Measurements from ENCODE around the gene CDH16.

Gene CDH16

DNA sequence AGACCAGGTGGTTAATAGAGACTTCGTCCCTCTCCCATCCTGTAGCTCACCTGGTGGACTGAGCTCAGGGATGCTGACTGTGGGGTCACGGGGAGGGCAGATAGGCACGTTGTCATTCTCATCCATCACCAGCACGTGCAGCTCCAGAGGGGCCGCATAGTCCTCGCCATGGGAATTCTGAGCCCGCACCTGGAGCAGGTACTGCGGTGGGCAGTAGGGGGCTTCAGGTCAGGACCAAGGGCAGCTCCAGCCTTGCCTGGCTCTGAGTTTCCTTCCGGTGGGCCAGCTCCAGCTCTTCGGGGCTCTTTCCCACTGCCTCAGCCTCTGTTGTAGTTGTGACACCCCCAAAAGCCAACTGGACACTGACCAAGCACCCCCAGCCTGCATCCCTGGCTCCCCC lies 5.6 kb downstream of the CDH16 start:
- DNase-seq (ENCODE audit: low read depth in 1 of 2, low spot score in 1 of 2) = no peak

DNA sequence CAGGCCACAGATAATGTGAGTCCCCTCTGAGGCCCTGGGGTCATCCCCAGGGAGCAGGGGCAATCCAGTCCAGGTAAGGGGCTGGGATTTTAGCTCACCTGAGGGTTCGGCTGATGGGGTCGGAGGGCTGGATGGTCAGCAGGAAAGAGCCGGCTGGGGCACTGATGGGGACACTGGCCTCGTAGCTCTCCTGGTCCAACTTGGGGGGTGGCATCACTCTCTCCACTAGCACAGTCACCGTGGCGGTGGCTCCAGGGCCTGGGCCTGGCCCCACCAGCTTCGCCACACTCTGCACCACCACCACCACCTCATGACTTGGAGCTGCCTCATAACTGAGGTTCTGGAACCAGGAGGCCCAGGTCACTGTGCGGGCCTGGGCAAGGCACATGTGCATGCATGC lies 6.9 kb downstream of the CDH16 start:
- no peak for DNase-seq (ENCODE audit: low read depth in 1 of 2, low spot score in 1 of 2)

DNA sequence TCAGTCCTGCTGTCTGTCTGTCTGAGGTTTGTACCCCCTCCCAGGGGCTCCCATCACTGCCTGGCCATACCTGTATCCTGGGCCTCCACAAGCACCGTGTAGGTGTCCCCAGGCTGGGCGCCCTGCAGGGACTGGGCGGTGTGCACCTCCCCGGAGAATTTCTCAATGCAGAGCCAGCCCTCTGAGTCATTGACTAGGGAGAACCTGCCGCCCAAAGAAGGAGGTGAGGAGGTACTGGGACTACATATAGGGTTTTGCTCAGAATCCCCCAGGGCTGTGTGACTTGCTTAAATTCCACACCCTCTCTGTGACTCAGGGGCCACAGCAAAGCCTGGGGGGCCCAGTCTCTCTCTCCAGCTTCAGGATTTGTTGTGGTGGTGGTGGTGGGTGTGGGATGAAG lies 7.6 kb downstream of the CDH16 start:
- DNase-seq (ENCODE audit: low read depth in 1 of 2, low spot score in 1 of 2) = no peak

DNA sequence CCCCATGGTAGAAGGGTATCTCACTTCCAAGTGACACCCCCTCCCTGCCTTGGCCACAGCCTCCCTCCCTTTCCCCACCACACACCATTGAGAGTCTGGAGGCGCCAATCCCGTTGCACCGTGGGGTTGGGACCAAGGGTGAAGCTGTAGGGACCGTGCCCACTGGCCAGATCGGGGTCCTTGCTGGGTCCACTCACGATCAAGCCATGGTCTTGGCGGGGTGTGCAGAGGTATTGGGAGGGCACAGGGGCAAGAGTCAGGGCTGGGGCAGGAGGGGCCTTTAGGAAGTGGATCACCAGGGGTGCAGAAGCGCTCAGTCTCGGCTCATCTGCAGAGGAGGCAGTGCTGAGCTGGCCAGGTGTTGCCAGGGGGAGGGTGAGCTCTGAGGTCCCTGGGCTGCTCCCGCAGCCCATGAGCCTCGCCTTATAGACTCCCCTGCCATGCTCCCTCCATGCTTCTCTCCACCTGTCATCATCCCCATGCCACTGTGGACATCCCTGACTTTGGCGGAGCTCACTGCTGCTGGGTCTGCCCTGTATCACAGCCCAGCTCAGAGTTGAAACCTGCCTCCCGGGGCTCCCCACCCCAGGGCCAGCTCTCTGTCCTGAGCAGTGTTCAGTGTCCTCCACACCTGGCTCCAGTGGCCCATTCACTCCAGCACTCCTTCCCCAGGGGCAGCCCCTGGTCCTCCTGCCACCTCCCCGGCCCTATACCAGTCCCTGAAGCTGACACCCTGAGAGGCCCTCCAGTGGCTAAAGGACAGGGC lies 8.3 kb downstream of the CDH16 start:
- DNase-seq (ENCODE audit: low read depth in 1 of 2, low spot score in 1 of 2) = no peak

DNA sequence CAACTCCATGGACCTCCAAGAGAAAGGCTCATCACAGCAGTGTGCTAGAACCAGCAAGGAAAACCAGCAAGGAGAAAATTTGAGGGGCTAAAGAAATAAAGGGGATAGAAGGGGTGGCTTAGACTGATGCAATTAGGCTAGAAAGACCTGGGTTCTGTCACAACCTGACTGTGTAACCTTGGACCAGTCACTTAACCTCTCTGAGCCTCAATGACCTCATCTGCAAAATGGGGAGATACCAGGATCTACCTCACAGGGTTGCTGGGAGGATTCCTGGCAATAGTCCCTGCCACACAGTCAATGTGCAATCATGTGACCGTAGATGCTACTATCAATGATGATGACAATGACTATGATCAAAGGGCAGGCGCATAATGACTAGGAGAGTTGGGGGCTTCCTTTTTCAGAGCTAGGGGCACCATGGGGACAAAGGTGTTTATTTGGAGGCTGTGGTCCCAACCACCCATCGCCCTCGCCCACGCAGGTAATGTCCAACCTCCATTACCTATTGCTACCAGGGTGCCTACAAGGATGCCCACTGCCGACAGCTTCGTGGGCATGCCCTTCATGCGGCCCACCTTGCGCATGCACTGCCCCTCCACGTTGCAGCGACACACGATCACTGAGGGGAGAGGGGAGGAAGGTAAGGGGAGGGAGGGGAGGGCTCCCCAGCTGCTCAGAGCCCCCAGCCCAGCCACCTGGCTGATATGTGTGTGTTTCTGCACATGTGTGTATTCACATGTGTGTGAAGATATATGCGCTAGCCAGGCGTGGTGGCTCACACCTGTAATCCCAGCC lies 9.7 kb downstream of the CDH16 start:
- DNase-seq (ENCODE audit: low read depth in 1 of 2, low spot score in 1 of 2) = no peak

DNA sequence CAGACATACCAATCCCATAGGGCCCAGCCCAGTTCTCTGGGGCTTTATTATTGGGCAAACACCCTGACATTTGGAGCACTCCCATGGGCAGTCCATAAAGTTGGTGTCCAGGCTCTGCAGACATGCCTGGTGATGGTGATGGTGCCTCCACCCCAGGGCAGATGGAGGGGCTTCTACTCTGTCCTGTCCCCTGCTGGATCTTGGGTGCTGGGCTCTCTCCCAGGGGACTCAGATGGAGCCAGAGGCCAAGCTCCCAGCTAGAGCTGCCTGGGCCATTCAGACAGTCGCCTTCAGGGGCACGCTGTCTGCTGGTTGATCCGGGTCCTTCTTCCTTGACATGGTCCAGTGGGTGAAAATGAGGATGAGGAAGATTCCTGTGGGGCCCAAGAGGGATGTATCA lies 10.6 kb downstream of the CDH16 start:
- no peak for DNase-seq (ENCODE audit: low read depth in 1 of 2, low spot score in 1 of 2)

DNA sequence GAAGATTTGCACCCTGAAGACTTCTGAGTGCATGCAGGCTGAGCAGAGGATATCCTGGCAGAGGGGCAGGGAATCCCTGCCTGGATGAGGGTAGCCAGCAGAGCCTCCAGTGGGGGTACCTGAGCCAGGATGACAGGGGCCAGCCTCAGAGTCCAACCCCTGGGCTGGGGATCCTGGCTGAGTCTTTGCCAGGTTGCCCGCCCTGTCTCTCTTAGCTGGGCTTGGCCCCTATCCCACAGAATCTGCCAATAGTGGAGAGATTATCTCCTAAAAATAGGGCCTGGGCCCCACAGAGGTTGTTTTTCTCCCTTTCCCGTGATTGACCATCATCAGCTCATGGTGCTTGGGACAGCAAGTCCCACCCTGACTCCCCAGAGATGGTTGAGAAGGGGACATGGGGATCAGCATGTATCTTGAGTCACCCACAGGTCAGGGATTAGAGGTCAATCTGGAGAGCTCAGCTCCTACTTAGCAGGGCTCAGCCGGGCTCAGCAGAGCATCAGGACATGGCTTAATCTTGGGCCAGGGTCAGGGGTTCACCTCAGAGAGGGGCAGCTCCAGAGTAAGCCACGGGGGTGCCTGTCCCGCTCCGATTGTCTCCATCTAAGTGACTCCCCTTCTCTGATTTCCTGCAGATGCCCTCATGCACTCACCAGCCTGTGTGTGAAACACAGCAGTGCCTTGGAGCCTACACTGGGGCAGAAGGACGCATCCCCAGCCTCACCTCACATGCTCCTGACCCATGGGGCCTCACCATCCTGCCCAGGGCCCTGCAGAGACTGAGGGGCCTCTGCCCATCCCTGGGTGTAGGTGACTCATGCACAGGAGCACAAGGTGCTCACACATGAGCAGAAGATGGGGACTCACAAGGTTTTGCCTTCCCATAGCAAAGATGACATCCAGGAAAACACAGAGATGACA lies 11.5 kb downstream of the CDH16 start:
- no peak for DNase-seq (ENCODE audit: low read depth in 1 of 2, low spot score in 1 of 2)

DNA sequence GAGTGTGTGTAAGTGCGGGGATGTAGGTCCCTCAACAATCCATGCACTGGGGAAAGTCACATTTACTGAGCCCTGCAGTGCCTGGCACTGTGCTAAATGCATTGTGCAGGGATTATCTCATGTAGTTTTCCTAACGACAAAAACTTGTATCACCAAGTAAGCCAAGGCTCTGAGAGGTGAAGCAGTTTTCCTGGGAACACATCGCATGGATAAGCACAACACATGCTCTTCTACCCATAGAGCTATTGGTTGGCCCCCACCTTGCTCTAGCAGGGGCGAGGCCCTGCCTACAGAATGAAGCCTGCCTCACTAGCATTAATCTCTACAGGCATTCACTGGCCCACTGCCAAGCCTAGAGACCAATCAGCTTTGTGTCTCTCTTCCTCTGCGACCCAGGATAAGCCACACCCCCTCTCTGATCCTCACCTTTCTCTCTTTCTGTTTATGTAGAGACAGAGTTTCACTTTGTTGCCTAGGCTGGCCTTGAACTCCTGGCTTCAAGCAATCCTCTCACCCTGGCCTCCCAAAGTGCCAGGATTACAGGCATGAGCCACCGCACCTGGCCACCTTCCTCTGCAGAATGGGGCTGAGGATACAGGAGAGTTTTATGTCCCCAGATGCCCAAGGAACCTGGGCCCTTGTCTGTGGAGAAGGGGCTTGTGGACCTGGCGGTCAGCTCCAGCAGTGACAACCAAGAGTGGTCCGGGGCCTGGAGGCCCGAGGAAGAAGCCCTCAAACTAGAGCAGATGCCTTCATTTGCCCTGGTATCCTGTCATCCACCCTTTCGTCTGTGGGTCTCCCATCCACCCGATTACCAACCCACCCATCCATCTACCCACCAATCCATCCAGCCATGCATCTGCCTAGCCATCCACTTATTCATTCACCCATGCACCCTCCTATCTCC lies 12.8 kb downstream of the CDH16 start:
- DNase-seq (ENCODE audit: low read depth in 1 of 2, low spot score in 1 of 2) = no peak

DNA sequence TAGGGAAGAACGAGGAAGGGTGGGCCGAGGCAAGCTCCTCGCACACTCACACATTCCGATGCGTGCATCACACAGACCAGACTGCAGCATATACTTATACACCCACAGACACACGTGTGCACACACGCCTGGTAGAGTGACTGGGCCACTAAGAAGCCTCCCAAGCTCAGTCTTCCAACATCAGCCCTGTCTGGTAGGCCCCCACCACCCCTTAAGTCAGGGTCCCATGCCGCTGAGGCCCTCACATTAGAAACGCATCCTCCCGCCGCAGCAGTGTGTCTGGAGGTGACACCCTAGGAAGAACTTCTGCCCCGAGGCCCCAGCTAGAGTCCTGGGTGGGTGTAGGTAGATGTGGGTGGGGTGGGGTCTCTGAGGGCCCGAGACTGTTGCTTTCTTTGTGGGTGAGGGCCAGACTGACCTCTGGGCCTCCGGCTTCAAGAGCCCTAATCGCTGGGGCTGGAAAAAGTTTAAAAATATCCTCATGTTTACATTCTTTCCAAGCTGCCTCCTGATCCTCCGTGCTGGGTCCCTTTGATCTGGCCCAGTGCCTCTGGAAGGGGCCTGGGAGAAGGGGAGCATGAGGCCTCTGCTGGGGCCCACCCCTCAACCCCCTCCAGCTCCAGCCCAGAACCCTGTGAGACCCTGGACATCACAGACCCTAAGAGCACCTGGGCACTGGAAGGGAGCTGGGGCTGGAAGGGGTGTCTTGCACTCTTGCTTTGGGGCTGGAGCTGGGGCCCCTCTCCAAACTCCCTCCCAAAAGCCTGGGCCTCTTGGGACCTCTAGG lies 13.6 kb downstream of the CDH16 start:
- DNase-seq (ENCODE audit: low read depth in 1 of 2, low spot score in 1 of 2) = no peak

DNA sequence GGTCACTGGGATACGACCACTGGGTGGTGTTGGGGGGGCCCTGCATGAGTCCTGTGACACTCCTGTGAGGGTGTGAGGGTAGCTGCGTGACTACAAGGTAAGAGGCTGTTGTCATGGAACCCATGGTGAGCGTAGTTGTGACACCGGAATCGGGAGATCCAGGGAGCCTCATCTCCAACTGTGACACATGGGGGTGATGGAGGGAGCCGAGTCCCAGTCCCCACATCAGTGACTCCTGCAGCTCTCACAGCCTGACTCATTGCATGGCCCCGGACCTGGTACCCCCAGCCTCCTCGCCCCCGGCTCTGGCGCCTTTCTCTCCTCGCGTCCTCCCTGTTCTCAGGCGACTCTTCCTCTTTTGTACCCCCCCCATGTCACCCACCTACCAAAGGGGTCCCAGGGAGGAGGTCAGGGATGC lies 14.2 kb downstream of the CDH16 start:
- no peak for DNase-seq (ENCODE audit: low read depth in 1 of 2, low spot score in 1 of 2)

DNA sequence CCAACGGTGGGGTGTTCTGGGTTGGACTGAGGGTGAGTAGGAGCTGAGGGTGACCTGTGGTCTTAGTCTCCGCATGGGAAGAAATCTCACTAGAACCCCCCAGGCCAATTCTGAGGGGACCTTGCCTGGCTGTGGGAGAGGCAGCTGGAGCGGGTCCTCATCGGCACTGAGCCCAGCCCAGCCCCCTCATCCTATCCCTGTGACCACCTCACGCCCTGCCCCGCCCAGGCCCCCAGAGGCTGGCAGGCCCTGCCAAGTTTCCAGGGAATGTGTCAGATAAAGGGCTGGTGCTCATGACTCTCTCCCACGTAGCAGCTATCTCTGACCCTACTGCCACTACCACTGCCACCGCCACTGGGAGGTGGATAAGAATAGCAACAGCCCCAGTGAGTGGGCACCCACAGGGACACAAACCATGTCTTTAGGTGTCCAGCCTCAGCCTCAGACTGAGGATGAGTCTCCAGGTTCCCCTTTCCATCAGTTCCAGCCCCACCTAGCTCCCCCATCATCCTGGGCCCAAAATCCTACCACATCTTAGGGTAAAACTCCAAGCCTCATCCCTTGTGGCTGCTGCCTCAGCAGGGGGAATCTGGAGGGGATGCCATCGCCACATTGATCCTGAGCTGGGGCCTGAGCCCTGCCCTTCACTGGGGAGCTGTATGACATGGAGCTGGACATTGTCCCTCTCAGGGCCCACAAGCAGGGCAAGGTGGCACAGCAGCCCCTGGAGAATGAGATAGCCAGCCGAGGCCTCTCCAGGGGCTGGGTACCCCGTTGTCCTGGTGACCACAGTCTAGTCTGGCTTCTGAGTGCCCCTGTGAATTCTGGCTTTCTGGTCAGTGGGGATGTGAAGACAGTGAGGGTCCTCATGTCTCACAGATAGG lies 14.9 kb downstream of the CDH16 start:
- DNase-seq (ENCODE audit: low read depth in 1 of 2, low spot score in 1 of 2) = no peak

DNA sequence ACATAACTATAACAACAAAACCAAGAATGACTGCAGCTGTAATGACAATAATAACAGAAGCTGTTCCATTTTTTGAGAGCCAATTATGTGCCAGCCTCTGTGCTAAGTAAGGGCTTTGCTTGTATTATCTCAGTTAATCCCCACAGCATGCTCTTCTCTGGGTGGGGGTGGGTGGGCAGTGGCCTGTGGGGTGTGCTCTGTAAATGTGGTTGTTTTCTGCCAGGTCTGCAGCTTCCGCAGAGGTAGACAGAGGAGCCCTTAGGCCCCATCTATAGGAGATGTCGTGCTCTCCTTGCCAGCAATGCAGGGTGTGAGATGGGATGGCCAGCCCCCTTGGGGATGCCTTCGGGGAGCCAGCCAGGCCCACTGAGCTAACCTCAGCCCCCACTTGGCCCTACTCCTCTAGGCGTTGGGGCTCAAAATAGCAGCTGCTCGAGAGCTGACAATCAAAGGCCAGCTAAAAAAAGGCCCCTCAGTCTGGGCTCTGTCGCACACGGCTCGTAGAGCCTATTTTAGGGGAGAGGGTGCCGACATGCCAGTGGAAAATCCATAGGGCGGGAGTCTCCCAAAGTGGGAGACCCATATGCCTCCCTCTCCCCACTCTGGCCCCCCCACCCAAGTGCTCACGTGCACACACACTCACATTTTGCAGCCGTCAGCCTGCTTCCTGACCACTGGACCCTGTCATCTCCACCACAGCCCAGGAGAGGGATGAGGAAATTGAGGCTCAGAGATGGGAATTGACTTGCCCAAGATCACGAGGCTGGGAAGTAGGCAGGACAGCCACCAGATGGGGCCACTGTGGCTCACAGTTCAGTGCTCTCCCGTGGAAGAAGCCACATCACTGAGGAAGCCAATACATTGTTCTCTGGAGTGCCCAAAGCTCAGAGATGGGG lies 15.8 kb downstream of the CDH16 start:
- no peak for DNase-seq (ENCODE audit: low read depth in 1 of 2, low spot score in 1 of 2)

DNA sequence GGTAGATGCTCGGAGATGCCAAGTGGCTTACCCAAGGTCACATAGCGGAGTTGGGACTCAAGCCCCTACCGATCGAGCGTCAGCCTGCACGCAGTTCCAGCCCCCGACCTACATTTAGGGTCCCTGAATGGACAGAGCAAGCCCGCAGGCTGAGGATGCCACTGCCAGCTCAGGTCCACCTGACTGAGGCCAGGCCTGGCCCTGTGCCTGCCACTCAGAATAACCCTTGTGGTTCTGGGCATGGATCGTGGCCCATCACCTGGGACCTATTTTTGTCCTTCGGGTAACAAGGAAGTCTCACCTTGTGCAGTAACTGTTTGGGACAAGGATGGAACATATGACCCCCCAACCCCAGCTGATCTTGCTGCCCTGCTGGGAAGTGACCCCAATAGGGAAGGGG lies 17.1 kb downstream of the CDH16 start:
- no peak for DNase-seq (ENCODE audit: low read depth in 1 of 2, low spot score in 1 of 2)

DNA sequence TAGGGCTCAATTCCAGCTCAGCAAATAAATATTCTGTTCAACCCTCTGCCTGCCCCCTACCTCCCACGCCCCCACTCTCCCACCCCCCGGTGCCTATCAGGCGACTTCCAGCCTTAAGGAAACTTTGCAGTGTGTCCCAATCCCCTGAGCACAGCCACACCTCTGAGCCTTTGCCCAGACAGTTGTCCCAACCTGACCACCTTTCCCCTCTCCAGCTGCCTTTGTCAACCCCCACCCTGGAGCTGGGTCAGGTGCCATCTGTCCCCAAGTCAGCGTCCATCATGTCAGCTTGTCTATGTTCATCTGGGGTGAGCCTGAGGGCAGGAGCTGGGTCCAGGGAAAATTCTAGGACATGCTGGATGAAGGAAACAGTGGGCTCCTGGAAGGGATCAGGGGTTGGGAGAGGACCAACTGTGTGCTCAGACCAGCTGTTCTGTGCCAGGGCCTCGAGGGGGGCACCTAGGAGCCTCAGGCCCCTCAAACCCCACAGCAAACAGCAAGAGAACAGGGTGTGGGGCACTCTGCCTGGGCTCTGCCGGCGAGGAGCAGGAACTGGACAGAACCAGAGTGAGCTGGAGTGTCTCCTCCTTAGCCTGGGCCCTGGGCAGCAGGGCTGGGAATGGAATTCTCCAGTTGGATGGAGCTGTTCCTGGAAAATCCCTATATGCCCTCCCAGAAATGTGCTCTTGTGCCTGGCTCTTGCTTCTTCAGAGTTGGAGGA lies 17.8 kb downstream of the CDH16 start:
- no peak for DNase-seq (ENCODE audit: low read depth in 1 of 2, low spot score in 1 of 2)

DNA sequence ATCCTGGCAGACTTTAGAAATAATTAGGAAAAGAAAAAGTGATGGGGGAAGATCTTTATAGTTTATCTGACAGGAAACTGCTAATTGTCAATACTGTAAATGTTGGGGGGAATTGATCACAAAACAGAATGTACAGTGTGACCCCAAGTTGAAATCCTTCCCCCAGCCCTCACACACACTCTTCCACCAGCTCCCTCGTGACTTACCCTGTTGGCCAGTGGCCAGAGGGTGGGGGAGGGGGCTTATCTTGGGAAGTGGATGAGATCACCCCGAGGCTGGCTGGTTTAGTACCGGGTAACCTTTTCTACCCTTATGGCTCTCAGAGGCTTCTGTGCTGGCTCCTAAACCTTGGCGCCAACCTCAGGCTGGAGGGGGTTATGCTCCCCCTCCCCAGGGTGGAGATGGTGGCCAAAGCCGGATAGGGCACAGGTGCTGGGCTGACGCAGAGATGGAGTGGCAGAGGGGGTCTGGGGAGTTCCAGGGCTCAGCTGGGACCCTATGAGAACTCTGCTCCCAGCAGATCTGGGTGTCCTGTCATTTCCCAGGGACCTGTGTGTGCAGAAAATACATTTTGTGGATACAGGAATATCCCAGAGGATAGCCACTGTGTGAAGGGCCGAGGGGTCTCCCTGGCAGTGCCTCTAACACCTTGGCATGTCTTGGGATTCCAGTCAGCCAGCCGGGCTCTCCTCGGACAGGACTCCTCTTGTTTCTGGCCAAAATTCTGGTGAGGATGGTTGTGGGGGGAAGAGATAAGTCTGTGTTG lies 18.6 kb downstream of the CDH16 start:
- DNase-seq (ENCODE audit: low read depth in 1 of 2, low spot score in 1 of 2) = no peak

DNA sequence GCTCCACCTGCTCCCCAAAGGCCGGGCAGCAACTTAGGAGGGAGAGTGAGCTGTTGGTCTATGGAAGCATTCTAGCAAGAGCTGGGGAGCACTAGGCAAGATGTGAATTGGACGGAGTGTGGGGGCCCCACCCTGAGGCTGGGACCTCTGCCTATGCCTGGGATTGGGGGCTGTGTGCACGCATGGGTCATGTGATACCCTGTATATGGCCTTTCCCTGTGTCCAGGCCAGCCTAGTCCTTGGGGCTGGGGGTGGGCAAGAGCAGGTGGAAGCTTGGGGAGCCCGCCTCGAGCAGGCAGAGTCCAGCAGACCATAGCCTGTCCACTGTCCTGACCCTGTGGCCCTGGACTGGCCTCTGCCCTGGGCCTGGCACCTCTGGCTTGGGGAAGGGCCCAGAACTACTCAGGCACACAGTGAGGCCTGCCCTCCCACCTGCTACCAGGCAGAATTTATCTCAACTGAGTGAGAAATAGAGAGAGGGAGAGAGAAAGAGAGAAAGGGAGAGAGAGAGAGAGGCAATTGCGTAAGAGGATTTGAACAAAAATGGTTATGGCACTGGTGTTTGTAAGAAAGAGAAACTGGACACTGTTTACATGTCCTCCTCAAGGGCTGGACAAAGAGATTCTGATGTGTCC lies 19.3 kb downstream of the CDH16 start:
- no peak for DNase-seq (ENCODE audit: low read depth in 1 of 2, low spot score in 1 of 2)

Data from stimulated activated CD4-positive, alpha-beta T cell treated with anti-CD3 and anti-CD28 coated beads, Interleukin-15, amount 100 ng/mL, for 1 hour (primary cell).